DND-41 (cell line): Measurements from ENCODE around the gene ANKRD13D.

ENCODE experiments used
- EZH2 ChIP-seq: IDR thresholded peaks from 3 replicates; pipeline ENCODE4 v1.6.1; 2012; ENCODE audit warnings: borderline replicate concordance, low read depth, mild to moderate bottlenecking, moderate library complexity, low read length, inconsistent platforms; ENCODE audit not compliant: severe bottlenecking
- TF ChIP-seq, protein P1 (sequence below): IDR thresholded peaks from 2 replicates; pipeline ENCODE4 v1.5.1; 2012; ENCODE audit warnings: borderline replicate concordance, low read length, moderate library complexity, mild to moderate bottlenecking; ENCODE audit not compliant: poor library complexity, severe bottlenecking; ENCODE audit errors: extremely low read depth

DNA sequence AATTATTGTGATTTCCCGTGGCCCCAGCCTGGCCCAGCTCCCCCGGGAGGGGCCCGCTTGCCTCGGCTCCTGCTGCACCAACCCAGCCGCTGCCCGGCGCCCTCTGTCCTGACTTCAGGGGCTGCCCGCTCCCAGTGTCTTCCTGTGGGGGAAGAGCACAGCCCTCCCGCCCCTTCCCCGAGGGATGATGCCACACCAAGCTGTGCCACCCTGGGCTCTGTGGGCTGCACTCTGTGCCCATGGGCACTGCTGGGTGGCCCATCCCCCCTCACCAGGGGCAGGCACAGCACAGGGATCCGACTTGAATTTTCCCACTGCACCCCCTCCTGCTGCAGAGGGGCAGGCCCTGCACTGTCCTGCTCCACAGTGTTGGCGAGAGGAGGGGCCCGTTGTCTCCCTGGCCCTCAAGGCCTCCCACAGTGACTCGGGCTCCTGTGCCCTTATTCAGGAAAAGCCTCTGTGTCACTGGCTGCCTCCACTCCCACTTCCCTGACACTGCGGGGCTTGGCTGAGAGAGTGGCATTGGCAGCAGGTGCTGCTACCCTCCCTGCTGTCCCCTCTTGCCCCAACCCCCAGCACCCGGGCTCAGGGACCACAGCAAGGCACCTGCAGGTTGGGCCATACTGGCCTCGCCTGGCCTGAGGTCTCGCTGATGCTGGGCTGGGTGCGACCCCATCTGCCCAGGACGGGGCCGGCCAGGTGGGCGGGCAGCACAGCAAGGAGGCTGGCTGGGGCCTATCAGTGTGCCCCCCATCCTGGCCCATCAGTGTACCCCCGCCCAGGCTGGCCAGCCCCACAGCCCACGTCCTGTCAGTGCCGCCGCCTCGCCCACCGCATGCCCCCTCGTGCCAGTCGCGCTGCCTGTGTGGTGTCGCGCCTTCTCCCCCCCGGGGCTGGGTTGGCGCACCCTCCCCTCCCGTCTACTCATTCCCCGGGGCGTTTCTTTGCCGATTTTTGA lies 3.3 kb upstream of the ANKRD13D start:
- TF ChIP-seq, protein P1, sequence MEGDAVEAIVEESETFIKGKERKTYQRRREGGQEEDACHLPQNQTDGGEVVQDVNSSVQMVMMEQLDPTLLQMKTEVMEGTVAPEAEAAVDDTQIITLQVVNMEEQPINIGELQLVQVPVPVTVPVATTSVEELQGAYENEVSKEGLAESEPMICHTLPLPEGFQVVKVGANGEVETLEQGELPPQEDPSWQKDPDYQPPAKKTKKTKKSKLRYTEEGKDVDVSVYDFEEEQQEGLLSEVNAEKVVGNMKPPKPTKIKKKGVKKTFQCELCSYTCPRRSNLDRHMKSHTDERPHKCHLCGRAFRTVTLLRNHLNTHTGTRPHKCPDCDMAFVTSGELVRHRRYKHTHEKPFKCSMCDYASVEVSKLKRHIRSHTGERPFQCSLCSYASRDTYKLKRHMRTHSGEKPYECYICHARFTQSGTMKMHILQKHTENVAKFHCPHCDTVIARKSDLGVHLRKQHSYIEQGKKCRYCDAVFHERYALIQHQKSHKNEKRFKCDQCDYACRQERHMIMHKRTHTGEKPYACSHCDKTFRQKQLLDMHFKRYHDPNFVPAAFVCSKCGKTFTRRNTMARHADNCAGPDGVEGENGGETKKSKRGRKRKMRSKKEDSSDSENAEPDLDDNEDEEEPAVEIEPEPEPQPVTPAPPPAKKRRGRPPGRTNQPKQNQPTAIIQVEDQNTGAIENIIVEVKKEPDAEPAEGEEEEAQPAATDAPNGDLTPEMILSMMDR = no peak
- no peak for TF ChIP-seq EZH2
